RWPE1 (cell line): ENCODE data around the gene NLRP5.
"Not testable (repeated sequence)": the region's sequence is repeated elsewhere in the genome, so short reads cannot be mapped to it uniquely, and the experiment has no call there.

Source experiments
- CTCF ChIA-PET: fragments of 350-600 bp; sonication (Branson Sonifier 250); formaldehyde crosslinking; extraction: SDS; loops from one replicate; lab custom pipeline; 2021; lab: Yijun Ruan, JAX
- POLR2A ChIA-PET: fragments of 400-600 bp; formaldehyde crosslinking; extraction: SDS; loops from one replicate; lab custom pipeline; 2020; ENCODE audit warnings: antibody characterized with exemption; ENCODE audit not compliant: low non-redundant PET; lab: Yijun Ruan, JAX
- DNase-seq: peaks from one replicate; pipeline ENCODE4 v3.0.0; 2012; ENCODE audit warnings: low spot score
- H3K27ac ChIP-seq: fragments of 450-650 bp; 2 replicates; pipeline ENCODE4 v1.5.1; 2017
- CTCF ChIP-seq: fragments of 450-650 bp; conservative IDR thresholded peaks from 2 replicates; pipeline ENCODE4 v1.5.1; 2017; ENCODE audit warnings: low read depth, mild to moderate bottlenecking

The NLRP5 gene

GRCh38 chr19:55986487-55986886 is at the start of gene NLRP5:
TSS of gene NLRP5 (plus strand) at chr19:55986775.
- H3K27ac ChIP-seq, result no peak within 1 kb of the TSS
- TF ChIP-seq CTCF, result no peak
- ChIA-PET POLR2A (no interaction called here), CTCF (no interaction called here)
- DNase-seq, result no peak

- TF ChIP-seq CTCF, result no peak
- ChIA-PET CTCF (no interaction called here), POLR2A (no interaction called here)
- no peak overlapping the region for H3K27ac ChIP-seq
- DNase-seq, result no peak
These were observed 47.4 kb upstream of the NLRP5 start for GRCh38 chr19:55939206-55939605.

- DNase-seq, result no peak
- H3K27ac ChIP-seq, result no peak overlapping the region
- CTCF ChIA-PET, result interaction anchor here (0.6 kb wide), 1 partner anchor 84 kb away, joined by 3 read pairs; no protein-coding TSS in a partner anchor
- POLR2A ChIA-PET, result no interaction called here
- no peak for TF ChIP-seq CTCF
These were observed 46.3 kb upstream of the NLRP5 start for GRCh38 chr19:55940306-55940705.

GRCh38 chr19:55947532-55947931 is 39.0 kb upstream of the NLRP5 start, which contains the start of gene NLRP8:
TSS of gene NLRP8 (plus strand) at chr19:55947832.
- H3K27ac ChIP-seq, result no peak within 1 kb of the TSS
- ChIA-PET CTCF (interaction anchor here (0.6 kb wide), 1 partner anchor 13 kb away, joined by 3 read pairs; no protein-coding TSS in a partner anchor), POLR2A (no interaction called here)
- TF ChIP-seq CTCF, result no peak
- no peak for DNase-seq

- DNase-seq, H3K27ac ChIP-seq, POLR2A ChIA-PET, CTCF ChIA-PET: not testable (repeated sequence)
These were observed 36.0 kb upstream of the NLRP5 start for GRCh38 chr19:55950566-55950965.

GRCh38 chr19:55956431-55956830 is 30.1 kb upstream of the NLRP5 start:
- no peak for TF ChIP-seq CTCF
- no peak for DNase-seq
- no peak overlapping the region for H3K27ac ChIP-seq
- ChIA-PET CTCF (no interaction called here), POLR2A (no interaction called here)

GRCh38 chr19:55958356-55958755 is 28.2 kb upstream of the NLRP5 start:
- DNase-seq, result no peak
- TF ChIP-seq CTCF, result no peak
- CTCF ChIA-PET, result no interaction called here
- POLR2A ChIA-PET, result no interaction called here
- no peak overlapping the region for H3K27ac ChIP-seq
